ENCODE data around the gene ASCL5. TPM values are rescaled to one million over a fixed set of nuclear protein-coding genes. Genes with fewer than 3 reads are reported as not detected.

Gene ASCL5
- total and polyA plus RNA-seq, 2 of the 13 experiments (the other 11 are each of a cell fraction or from before 2014, with no cell fraction given) = not detected

DNA sequence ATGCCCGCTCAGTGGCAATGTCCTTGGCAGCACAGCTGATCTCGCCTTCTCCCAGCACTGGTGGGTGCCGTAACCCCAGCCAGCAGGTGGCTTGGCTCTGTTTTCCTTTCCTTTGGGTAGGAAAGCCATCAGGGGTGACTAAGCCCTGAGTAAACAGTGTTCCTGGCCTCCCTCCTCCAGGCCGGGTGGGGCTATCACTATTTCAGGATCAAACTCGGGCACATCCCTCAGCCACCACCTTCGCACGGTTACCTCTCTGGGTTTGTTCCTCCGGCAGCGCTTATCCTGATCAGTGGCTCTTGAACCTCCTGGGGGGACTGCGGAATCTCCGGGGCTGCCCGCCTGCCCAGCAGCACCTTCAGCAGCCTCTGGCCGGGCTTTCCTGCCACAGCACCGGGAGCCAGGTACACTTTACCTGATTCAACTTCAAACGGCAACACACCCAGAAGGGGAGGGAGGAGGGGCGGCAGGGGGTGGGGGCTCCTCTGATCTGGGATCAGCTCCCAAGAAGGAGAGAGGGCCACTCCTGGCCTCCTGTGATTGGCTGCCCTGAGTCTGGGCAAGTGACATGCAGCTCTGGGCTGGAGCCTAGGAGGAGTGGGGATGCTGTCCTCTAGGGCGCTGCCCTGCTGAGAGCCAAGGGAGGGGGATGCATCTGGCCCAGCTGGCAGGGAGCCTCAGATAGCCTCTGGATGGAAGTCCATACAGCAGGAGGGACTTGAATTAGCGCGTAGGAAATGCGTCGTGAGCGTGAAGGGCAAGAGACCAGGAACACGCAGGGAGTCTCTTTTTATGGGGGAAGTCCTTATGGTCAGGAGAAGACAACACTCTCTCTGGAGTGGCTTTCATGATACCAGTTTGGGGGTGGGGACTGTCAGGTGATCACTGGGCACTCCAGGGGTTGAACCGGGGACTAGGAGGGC is at the start of gene ASCL5 (continued):
- no peak for TF ChIP-seq HMGA1 (CRISPR knock-in tag; conservative IDR thresholded peaks at IDR 0.05)
- TF ChIP-seq ZNF605 (CRISPR knock-in tag; IDR thresholded peaks at IDR 0.05) = no peak
- TF ChIP-seq LCORL (IDR thresholded peaks at IDR 0.05) = no peak
- peak; percentile 43; the same call in 1 of the 2 replicates for TF ChIP-seq LCORL (CRISPR knock-in tag; IDR thresholded peaks at IDR 0.05)
- TF ChIP-seq SMYD3 (CRISPR knock-in tag; IDR thresholded peaks at IDR 0.05) = no peak
- TF ChIP-seq GPN1 (CRISPR knock-in tag; IDR thresholded peaks at IDR 0.05; ENCODE audit: borderline replicate concordance) = no peak
- TF ChIP-seq, protein P1, sequence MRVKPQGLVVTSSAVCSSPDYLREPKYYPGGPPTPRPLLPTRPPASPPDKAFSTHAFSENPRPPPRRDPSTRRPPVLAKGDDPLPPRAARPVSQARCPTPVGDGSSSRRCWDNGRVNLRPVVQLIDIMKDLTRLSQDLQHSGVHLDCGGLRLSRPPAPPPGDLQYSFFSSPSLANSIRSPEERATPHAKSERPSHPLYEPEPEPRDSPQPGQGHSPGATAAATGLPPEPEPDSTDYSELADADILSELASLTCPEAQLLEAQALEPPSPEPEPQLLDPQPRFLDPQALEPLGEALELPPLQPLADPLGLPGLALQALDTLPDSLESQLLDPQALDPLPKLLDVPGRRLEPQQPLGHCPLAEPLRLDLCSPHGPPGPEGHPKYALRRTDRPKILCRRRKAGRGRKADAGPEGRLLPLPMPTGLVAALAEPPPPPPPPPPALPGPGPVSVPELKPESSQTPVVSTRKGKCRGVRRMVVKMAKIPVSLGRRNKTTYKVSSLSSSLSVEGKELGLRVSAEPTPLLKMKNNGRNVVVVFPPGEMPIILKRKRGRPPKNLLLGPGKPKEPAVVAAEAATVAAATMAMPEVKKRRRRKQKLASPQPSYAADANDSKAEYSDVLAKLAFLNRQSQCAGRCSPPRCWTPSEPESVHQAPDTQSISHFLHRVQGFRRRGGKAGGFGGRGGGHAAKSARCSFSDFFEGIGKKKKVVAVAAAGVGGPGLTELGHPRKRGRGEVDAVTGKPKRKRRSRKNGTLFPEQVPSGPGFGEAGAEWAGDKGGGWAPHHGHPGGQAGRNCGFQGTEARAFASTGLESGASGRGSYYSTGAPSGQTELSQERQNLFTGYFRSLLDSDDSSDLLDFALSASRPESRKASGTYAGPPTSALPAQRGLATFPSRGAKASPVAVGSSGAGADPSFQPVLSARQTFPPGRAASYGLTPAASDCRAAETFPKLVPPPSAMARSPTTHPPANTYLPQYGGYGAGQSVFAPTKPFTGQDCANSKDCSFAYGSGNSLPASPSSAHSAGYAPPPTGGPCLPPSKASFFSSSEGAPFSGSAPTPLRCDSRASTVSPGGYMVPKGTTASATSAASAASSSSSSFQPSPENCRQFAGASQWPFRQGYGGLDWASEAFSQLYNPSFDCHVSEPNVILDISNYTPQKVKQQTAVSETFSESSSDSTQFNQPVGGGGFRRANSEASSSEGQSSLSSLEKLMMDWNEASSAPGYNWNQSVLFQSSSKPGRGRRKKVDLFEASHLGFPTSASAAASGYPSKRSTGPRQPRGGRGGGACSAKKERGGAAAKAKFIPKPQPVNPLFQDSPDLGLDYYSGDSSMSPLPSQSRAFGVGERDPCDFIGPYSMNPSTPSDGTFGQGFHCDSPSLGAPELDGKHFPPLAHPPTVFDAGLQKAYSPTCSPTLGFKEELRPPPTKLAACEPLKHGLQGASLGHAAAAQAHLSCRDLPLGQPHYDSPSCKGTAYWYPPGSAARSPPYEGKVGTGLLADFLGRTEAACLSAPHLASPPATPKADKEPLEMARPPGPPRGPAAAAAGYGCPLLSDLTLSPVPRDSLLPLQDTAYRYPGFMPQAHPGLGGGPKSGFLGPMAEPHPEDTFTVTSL (CRISPR knock-in tag; IDR thresholded peaks at IDR 0.05; ENCODE audit: borderline replicate concordance) = no peak
- TF ChIP-seq FOXA3 (CRISPR knock-in tag; IDR thresholded peaks at IDR 0.05) = peak; percentile 88
- TF ChIP-seq ESRRA (CRISPR knock-in tag; IDR thresholded peaks at IDR 0.05; ENCODE audit: low read depth) = no peak
- no peak for TF ChIP-seq ZSCAN30 (CRISPR knock-in tag; IDR thresholded peaks at IDR 0.05)
- no peak for TF ChIP-seq MAFK (conservative IDR thresholded peaks at IDR 0.05 in 1 of 2, IDR thresholded peaks at IDR 0.05 in 1 of 2; ENCODE audit: low read length in 2 of 2)
- TF ChIP-seq SRSF1 (optimal IDR thresholded peaks at IDR 0.05; ENCODE audit: low read depth, low read length) = no peak
- no peak for TF ChIP-seq MLLT10 (CRISPR knock-in tag; IDR thresholded peaks at IDR 0.05)
- no peak for TF ChIP-seq SRSF9 (IDR thresholded peaks at IDR 0.05; ENCODE audit: borderline replicate concordance, insufficient read depth, low read depth, low read length, poor library complexity, severe bottlenecking)
- TF ChIP-seq, protein P2, sequence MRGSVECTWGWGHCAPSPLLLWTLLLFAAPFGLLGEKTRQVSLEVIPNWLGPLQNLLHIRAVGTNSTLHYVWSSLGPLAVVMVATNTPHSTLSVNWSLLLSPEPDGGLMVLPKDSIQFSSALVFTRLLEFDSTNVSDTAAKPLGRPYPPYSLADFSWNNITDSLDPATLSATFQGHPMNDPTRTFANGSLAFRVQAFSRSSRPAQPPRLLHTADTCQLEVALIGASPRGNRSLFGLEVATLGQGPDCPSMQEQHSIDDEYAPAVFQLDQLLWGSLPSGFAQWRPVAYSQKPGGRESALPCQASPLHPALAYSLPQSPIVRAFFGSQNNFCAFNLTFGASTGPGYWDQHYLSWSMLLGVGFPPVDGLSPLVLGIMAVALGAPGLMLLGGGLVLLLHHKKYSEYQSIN (CRISPR knock-in tag; IDR thresholded peaks at IDR 0.05; ENCODE audit: borderline replicate concordance) = no peak
- TF ChIP-seq ATF1 (CRISPR knock-in tag; IDR thresholded peaks at IDR 0.05) = no peak
- no peak for TF ChIP-seq NR2F2 (IDR thresholded peaks at IDR 0.05; ENCODE audit: borderline replicate concordance, low read depth)
- TF ChIP-seq NKX3-1 (CRISPR knock-in tag; IDR thresholded peaks at IDR 0.05) = no peak
- no peak for TF ChIP-seq PPARG (CRISPR knock-in tag; conservative IDR thresholded peaks at IDR 0.05)
- TF ChIP-seq, protein P3, sequence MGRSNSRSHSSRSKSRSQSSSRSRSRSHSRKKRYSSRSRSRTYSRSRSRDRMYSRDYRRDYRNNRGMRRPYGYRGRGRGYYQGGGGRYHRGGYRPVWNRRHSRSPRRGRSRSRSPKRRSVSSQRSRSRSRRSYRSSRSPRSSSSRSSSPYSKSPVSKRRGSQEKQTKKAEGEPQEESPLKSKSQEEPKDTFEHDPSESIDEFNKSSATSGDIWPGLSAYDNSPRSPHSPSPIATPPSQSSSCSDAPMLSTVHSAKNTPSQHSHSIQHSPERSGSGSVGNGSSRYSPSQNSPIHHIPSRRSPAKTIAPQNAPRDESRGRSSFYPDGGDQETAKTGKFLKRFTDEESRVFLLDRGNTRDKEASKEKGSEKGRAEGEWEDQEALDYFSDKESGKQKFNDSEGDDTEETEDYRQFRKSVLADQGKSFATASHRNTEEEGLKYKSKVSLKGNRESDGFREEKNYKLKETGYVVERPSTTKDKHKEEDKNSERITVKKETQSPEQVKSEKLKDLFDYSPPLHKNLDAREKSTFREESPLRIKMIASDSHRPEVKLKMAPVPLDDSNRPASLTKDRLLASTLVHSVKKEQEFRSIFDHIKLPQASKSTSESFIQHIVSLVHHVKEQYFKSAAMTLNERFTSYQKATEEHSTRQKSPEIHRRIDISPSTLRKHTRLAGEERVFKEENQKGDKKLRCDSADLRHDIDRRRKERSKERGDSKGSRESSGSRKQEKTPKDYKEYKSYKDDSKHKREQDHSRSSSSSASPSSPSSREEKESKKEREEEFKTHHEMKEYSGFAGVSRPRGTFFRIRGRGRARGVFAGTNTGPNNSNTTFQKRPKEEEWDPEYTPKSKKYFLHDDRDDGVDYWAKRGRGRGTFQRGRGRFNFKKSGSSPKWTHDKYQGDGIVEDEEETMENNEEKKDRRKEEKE (IDR thresholded peaks at IDR 0.05) = no peak
- TF ChIP-seq ZNF619 (CRISPR knock-in tag; IDR thresholded peaks at IDR 0.05) = no peak
